WTC11 (cell line): ENCODE measurements around the gene ERC2. TPM values are rescaled to one million over a fixed set of nuclear protein-coding genes. Genes with fewer than 3 reads are reported as not detected.

Experiments used
- ATAC-seq: fragments of 200-7000 bp; cut with Tn5 transposase; 2 replicates; pipeline ENCODE4 v1.10.0; 2021; ENCODE audit warnings: mild to moderate bottlenecking, moderate library complexity
- CTCF ChIA-PET: fragments of 300-600 bp; sonication (Branson Sonifier 250); formaldehyde crosslinking; loops from one replicate; lab custom pipeline; 2021; ENCODE audit warnings: antibody characterized with exemption; lab: Charles Lee
- POLR2A ChIA-PET: fragments of 350-600 bp; sonication (Branson Sonifier 250); formaldehyde crosslinking; loops from one replicate; lab custom pipeline; 2021; ENCODE audit warnings: antibody characterized with exemption; lab: Charles Lee
- DNase-seq: peaks from one replicate; pipeline ENCODE4 v3.0.0; 2021; ENCODE audit warnings: low spot score
- H3K27ac Mint-ChIP-seq: 2 replicates; pipeline ENCODE4 v1.8.0; 2021; ENCODE audit warnings: mixed read lengths
- H3K27me3 Mint-ChIP-seq: 2 replicates; pipeline ENCODE4 v1.8.0; 2021; ENCODE audit warnings: low read depth, mild to moderate bottlenecking, moderate library complexity, mixed read lengths
- H3K36me3 Mint-ChIP-seq: 2 replicates; pipeline ENCODE4 v1.8.0; 2021; ENCODE audit warnings: mixed read lengths
- H3K4me1 Mint-ChIP-seq: 2 replicates; pipeline ENCODE4 v1.8.0; 2022; ENCODE audit warnings: mixed read lengths
- H3K4me3 Mint-ChIP-seq: 2 replicates; pipeline ENCODE4 v1.8.0; 2021; ENCODE audit warnings: mild to moderate bottlenecking, moderate library complexity, mixed read lengths
- H3K9me3 Mint-ChIP-seq: 2 replicates; pipeline ENCODE4 v1.8.0; 2021; ENCODE audit warnings: mixed read lengths
- CREM ChIP-seq: sonication (generic); formaldehyde crosslinking; IDR thresholded peaks from 2 replicates; pipeline ENCODE4 v1.8.1; 2022; ENCODE audit warnings: mild to moderate bottlenecking, missing genetic modification reagents, moderate library complexity
- FOXK1 ChIP-seq: sonication (generic); formaldehyde crosslinking; IDR thresholded peaks from 2 replicates; pipeline ENCODE4 v1.8.0; 2022; ENCODE audit warnings: mild to moderate bottlenecking, moderate library complexity, missing genetic modification reagents
- GTF2I ChIP-seq: fragments of 250-450 bp; sonication (Bioruptor Pico); conservative IDR thresholded peaks from 2 replicates; pipeline ENCODE4 v1.4.0; 2021; ENCODE audit warnings: mild to moderate bottlenecking
- KAT7 ChIP-seq: sonication (generic); formaldehyde crosslinking; IDR thresholded peaks from 2 replicates; pipeline ENCODE4 v1.8.1; 2023; ENCODE audit warnings: missing genetic modification reagents, mild to moderate bottlenecking, borderline replicate concordance
- MXD4 ChIP-seq: fragments of 250-450 bp; sonication (Bioruptor Pico); IDR thresholded peaks from 2 replicates; pipeline ENCODE4 v1.8.0; 2021; ENCODE audit warnings: mild to moderate bottlenecking, moderate library complexity, borderline replicate concordance
- SP1 ChIP-seq: sonication (generic); formaldehyde crosslinking; conservative IDR thresholded peaks from 2 replicates; pipeline ENCODE4 v1.8.1; 2022; ENCODE audit warnings: missing genetic modification reagents
- ZNF232 ChIP-seq: sonication (generic); formaldehyde crosslinking; IDR thresholded peaks from 2 replicates; pipeline ENCODE4 v1.8.0; 2022; ENCODE audit warnings: mild to moderate bottlenecking, missing genetic modification reagents
- ZNF317 ChIP-seq: sonication (generic); formaldehyde crosslinking; IDR thresholded peaks from 2 replicates; pipeline ENCODE4 v1.8.1; 2023; ENCODE audit warnings: low read depth, mild to moderate bottlenecking, moderate library complexity, missing genetic modification reagents, borderline replicate concordance
- ZNF423 ChIP-seq: fragments of 250-450 bp; sonication (Bioruptor Pico); IDR thresholded peaks from 2 replicates; pipeline ENCODE4 v2.1.2; 2022; ENCODE audit warnings: mild to moderate bottlenecking, moderate library complexity
- ZSCAN18 ChIP-seq: fragments of 250-450 bp; sonication (Bioruptor Pico); IDR thresholded peaks from 2 replicates; pipeline ENCODE4 v2.1.2; 2022; ENCODE audit warnings: mild to moderate bottlenecking, moderate library complexity
- total RNA-seq: library from RNA; stranded (reverse); gene quantifications from 3 replicates; pipeline ENCODE4 v1.2.3, GENCODE V29; 2021
- TF ChIP-seq, protein P1 (sequence below): fragments of 250-450 bp; sonication (Bioruptor Pico); IDR thresholded peaks from 2 replicates; pipeline ENCODE4 v1.9.0; 2021; ENCODE audit warnings: mild to moderate bottlenecking, borderline replicate concordance
- TF ChIP-seq, protein P2 (sequence below): fragments of 250-450 bp; sonication (Bioruptor Pico); IDR thresholded peaks from 2 replicates; pipeline ENCODE4 v1.9.0; 2021; ENCODE audit warnings: mild to moderate bottlenecking
- TF ChIP-seq, protein P3 (sequence below): fragments of 250-450 bp; sonication (Bioruptor Pico); IDR thresholded peaks from 2 replicates; pipeline ENCODE4 v1.8.0; 2021; ENCODE audit warnings: mild to moderate bottlenecking
- TF ChIP-seq, protein P4 (sequence below): sonication (generic); formaldehyde crosslinking; IDR thresholded peaks from 2 replicates; pipeline ENCODE4 v1.8.1; 2023; ENCODE audit warnings: mild to moderate bottlenecking, missing genetic modification reagents

Gene ERC2
- total RNA-seq, 1 experiment from 2014 or later, result 23.5 TPM

DNA sequence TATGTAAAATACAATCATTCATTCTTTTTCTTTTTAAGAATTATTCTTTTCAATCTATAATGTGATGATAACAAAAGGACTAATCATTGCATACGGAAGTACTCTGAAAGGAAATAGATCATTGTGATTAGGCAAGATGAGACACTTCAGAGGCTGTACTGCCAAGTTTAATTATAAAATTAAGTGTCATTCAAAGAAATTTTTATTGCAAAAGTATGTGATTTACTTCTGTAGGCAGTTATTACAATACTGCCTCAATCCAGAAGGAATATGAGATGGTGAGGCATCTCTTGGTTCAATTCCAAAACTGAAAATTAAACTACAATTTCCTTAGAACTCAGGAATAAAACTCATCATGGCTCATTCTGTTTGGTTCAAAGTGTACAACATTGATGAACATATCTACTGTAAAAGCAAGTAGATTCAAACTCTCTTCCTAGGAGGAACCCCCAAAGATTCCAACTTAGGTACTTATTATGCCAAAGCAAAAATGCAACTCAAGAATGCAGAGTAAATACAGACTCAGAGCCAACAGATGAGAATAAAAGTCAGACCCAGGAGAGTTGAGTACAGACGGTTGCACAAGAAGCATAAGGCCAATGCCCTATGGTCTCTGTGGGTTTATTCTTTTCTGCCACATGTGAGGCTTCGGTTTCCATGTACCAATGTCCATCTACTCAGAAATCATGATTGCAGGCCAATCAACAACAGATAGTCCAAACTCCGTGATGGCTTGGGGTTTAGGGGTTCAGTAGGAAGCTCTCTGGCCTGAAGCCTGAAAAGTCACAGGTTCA, 862.6 kb downstream of the ERC2 start (continued):
- TF ChIP-seq, protein P1, sequence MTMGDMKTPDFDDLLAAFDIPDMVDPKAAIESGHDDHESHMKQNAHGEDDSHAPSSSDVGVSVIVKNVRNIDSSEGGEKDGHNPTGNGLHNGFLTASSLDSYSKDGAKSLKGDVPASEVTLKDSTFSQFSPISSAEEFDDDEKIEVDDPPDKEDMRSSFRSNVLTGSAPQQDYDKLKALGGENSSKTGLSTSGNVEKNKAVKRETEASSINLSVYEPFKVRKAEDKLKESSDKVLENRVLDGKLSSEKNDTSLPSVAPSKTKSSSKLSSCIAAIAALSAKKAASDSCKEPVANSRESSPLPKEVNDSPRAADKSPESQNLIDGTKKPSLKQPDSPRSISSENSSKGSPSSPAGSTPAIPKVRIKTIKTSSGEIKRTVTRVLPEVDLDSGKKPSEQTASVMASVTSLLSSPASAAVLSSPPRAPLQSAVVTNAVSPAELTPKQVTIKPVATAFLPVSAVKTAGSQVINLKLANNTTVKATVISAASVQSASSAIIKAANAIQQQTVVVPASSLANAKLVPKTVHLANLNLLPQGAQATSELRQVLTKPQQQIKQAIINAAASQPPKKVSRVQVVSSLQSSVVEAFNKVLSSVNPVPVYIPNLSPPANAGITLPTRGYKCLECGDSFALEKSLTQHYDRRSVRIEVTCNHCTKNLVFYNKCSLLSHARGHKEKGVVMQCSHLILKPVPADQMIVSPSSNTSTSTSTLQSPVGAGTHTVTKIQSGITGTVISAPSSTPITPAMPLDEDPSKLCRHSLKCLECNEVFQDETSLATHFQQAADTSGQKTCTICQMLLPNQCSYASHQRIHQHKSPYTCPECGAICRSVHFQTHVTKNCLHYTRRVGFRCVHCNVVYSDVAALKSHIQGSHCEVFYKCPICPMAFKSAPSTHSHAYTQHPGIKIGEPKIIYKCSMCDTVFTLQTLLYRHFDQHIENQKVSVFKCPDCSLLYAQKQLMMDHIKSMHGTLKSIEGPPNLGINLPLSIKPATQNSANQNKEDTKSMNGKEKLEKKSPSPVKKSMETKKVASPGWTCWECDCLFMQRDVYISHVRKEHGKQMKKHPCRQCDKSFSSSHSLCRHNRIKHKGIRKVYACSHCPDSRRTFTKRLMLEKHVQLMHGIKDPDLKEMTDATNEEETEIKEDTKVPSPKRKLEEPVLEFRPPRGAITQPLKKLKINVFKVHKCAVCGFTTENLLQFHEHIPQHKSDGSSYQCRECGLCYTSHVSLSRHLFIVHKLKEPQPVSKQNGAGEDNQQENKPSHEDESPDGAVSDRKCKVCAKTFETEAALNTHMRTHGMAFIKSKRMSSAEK (CRISPR knock-in tag), result no peak
- TF ChIP-seq ZNF423 (no peak), GTF2I (CRISPR knock-in tag) (no peak), CREM (CRISPR knock-in tag) (no peak), KAT7 (no peak), FOXK1 (CRISPR knock-in tag) (no peak), ZNF232 (no peak), ZNF317 (CRISPR knock-in tag) (no peak)
- TF ChIP-seq, protein P2, sequence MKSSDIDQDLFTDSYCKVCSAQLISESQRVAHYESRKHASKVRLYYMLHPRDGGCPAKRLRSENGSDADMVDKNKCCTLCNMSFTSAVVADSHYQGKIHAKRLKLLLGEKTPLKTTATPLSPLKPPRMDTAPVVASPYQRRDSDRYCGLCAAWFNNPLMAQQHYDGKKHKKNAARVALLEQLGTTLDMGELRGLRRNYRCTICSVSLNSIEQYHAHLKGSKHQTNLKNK (CRISPR knock-in tag), result no peak
- TF ChIP-seq, protein P3, sequence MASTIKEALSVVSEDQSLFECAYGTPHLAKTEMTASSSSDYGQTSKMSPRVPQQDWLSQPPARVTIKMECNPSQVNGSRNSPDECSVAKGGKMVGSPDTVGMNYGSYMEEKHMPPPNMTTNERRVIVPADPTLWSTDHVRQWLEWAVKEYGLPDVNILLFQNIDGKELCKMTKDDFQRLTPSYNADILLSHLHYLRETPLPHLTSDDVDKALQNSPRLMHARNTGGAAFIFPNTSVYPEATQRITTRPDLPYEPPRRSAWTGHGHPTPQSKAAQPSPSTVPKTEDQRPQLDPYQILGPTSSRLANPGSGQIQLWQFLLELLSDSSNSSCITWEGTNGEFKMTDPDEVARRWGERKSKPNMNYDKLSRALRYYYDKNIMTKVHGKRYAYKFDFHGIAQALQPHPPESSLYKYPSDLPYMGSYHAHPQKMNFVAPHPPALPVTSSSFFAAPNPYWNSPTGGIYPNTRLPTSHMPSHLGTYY, result no peak

DNA sequence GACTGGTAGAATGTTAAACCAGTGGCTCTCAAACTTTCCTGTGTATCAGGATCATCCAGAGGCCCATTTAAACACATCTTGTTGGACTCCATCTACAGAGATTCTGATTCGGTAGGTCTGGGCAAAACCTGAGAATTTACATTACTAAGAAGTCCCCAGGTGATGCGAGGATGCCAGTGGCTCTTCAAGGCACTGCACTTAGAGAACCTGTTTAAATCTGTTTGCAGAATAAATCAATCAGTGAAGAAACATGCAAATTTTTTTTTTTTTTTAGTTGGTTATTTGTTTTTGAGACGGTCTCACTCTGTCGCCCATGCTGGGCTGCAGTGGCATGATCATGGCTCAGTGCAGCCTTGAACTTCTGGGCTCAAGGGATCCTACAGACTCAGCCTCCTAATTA, 863.4 kb downstream of the ERC2 start:
- 0 out of 2 replicates have a peak, but pooled peaks cover 3% of the 10 kb centered on the region for H3K9me3 Mint-ChIP-seq
- H3K27ac Mint-ChIP-seq, result no peak overlapping the region
- H3K4me1 Mint-ChIP-seq, result peaks cover 15% of the 10 kb centered on the region
- no peak overlapping the region for H3K4me3 Mint-ChIP-seq
- CTCF ChIA-PET, result no interaction called here
- no peak for TF ChIP-seq MXD4 (CRISPR knock-in tag)
- TF ChIP-seq, protein P3, result no peak
- TF ChIP-seq SP1, result no peak
- TF ChIP-seq, protein P4, sequence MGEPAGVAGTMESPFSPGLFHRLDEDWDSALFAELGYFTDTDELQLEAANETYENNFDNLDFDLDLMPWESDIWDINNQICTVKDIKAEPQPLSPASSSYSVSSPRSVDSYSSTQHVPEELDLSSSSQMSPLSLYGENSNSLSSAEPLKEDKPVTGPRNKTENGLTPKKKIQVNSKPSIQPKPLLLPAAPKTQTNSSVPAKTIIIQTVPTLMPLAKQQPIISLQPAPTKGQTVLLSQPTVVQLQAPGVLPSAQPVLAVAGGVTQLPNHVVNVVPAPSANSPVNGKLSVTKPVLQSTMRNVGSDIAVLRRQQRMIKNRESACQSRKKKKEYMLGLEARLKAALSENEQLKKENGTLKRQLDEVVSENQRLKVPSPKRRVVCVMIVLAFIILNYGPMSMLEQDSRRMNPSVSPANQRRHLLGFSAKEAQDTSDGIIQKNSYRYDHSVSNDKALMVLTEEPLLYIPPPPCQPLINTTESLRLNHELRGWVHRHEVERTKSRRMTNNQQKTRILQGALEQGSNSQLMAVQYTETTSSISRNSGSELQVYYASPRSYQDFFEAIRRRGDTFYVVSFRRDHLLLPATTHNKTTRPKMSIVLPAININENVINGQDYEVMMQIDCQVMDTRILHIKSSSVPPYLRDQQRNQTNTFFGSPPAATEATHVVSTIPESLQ, result no peak
- TF ChIP-seq ZSCAN18, result no peak
- TF ChIP-seq, all 79 proteins: peak for 0
- DNase-seq, result no peak
- ATAC-seq, result no peak
- Mint-ChIP-seq H3K36me3 (no peaks in the 10 kb centered on the region), H3K27me3 (no peaks in the 10 kb centered on the region)
- POLR2A ChIA-PET, result no interaction called here
